Vagina (tissue), 2 donors: ENCODE results near the gene STRN. TPM values are rescaled to one million over a fixed set of nuclear protein-coding genes. Genes with fewer than 3 reads are reported as not detected.
"Not testable (repeated sequence)": the region's sequence is repeated elsewhere in the genome, so short reads cannot be mapped to it uniquely, and the experiment has no call there.

Experiments used
- DNase-seq, 2 donors: peaks; one replicate each; pipeline ENCODE4 v3.0.0-alpha.2; 2017; ENCODE audit errors: extremely low spot score in 2 of 2
- H3K27ac ChIP-seq: fragments of 200-600 bp; sonication (generic); one replicate; pipeline ENCODE4 v1.5.1; 2019
- H3K27me3 ChIP-seq: fragments of 200-600 bp; sonication (generic); one replicate; pipeline ENCODE4 v1.5.1; 2019
- H3K36me3 ChIP-seq, 2 donors: fragments of 200-600 bp; sonication (generic); one replicate each; pipeline ENCODE4 v1.5.1; 2017 to 2019
- H3K4me1 ChIP-seq: fragments of 200-600 bp; sonication (generic); one replicate; pipeline ENCODE4 v1.5.1; 2019
- H3K4me3 ChIP-seq, 2 donors: fragments of 200-600 bp; sonication (generic); 1 replicate in 1 of 2; 2 replicates in 1 of 2; pipeline ENCODE4 v1.5.1; 2016 to 2019
- H3K9me3 ChIP-seq: fragments of 200-600 bp; sonication (generic); one replicate; pipeline ENCODE4 v1.5.1; 2019
- CTCF ChIP-seq, 3 experiments: fragments of 450-650 bp in 2 of 3; fragments of 200-600 bp in 1 of 3; sonication (generic) in 1 of 3; IDR thresholded peaks; one replicate each; pipeline ENCODE4 v1.5.1; 2017 to 2019; ENCODE audit warnings: antibody characterized with exemption in 3 of 3, mild to moderate bottlenecking in 2 of 3, moderate library complexity in 2 of 3
- POLR2A ChIP-seq, 2 donors: fragments of 450-650 bp; IDR thresholded peaks; one replicate each; pipeline ENCODE4 v1.6.1; 2017; ENCODE audit warnings: antibody characterized with exemption in 2 of 2, mild to moderate bottlenecking in 2 of 2, moderate library complexity in 2 of 2
- POLR2AphosphoS5 ChIP-seq, 2 donors: sonication (generic); formaldehyde crosslinking; IDR thresholded peaks; one replicate each; pipeline ENCODE4 v1.9.0; 2017; ENCODE audit warnings: antibody characterized with exemption in 2 of 2, mild to moderate bottlenecking in 2 of 2, low read depth in 1 of 2; ENCODE audit not compliant: insufficient read depth in 1 of 2
- intact Hi-C: fragments of 100-400 bp; cut with DNase I; formaldehyde crosslinking; loops from one replicate; pipeline ENCODE4 v1.15.1; 2023
- total RNA-seq: library from RNA; depleted of rRNA; stranded (reverse); fragments of >200 nt; gene quantifications from one replicate; pipeline ENCODE4 v1.2.3, GENCODE V29; 2016

STRN gene
- total RNA-seq, 1 donor from 2014 or later = 19.4 TPM

- intact Hi-C loops = no loop called here
- no peaks in the 10 kb centered on the region for H3K4me1 ChIP-seq
- no peaks in the 10 kb centered on the region for H3K36me3 ChIP-seq
- no peak overlapping the region for H3K27ac ChIP-seq
- no peak for TF ChIP-seq POLR2A (IDR thresholded peaks at IDR 0.05)
- no peak for TF ChIP-seq CTCF (IDR thresholded peaks at IDR 0.05)
- no peak for TF ChIP-seq POLR2AphosphoS5 (IDR thresholded peaks at IDR 0.05; ENCODE audit: insufficient read depth in 1 of 2, low read depth in 1 of 2)
- no peaks in the 10 kb centered on the region for H3K9me3 ChIP-seq
- H3K27me3 ChIP-seq = no peaks in the 10 kb centered on the region
- no peak for DNase-seq
- no peak overlapping the region for H3K4me3 ChIP-seq
Measured at GRCh38 chr2:36834203-36834602, 132.1 kb downstream of the STRN start.

- H3K4me1 ChIP-seq = no peaks in the 10 kb centered on the region
- no peaks in the 10 kb centered on the region for H3K27me3 ChIP-seq
- no peaks in the 10 kb centered on the region for H3K36me3 ChIP-seq
- TF ChIP-seq POLR2AphosphoS5 (IDR thresholded peaks at IDR 0.05; ENCODE audit: insufficient read depth in 1 of 2, low read depth in 1 of 2) = no peak
- TF ChIP-seq POLR2A (IDR thresholded peaks at IDR 0.05) = no peak
- no peak for TF ChIP-seq CTCF (IDR thresholded peaks at IDR 0.05)
- no peak overlapping the region for H3K4me3 ChIP-seq
- intact Hi-C loops = no loop called here
- no peaks in the 10 kb centered on the region for H3K9me3 ChIP-seq
- no peak for DNase-seq
- no peak overlapping the region for H3K27ac ChIP-seq
Measured at GRCh38 chr2:36831185-36831584, 135.2 kb downstream of the STRN start.

GRCh38 chr2:36824683-36825082, 141.7 kb downstream of the STRN start:
- H3K27ac ChIP-seq, H3K36me3 ChIP-seq, H3K27me3 ChIP-seq, H3K9me3 ChIP-seq, H3K4me3 ChIP-seq, intact Hi-C loops, DNase-seq, H3K4me1 ChIP-seq: not testable (repeated sequence)

- intact Hi-C loops = no loop called here
- Histone ChIP-seq H3K36me3 (no peaks in the 10 kb centered on the region), H3K27me3 (no peaks in the 10 kb centered on the region), H3K4me3 (no peak overlapping the region), H3K4me1 (no peaks in the 10 kb centered on the region), H3K27ac (no peak overlapping the region), H3K9me3 (no peaks in the 10 kb centered on the region)
- no peak for DNase-seq
- no peak for TF ChIP-seq POLR2AphosphoS5 (IDR thresholded peaks at IDR 0.05; ENCODE audit: insufficient read depth in 1 of 2, low read depth in 1 of 2)
- TF ChIP-seq CTCF (IDR thresholded peaks at IDR 0.05) = no peak
- no peak for TF ChIP-seq POLR2A (IDR thresholded peaks at IDR 0.05)
Measured at GRCh38 chr2:36824273-36824672, 142.1 kb downstream of the STRN start.

GRCh38 chr2:36823862-36824261, 142.5 kb downstream of the STRN start:
- no peaks in the 10 kb centered on the region for H3K4me1 ChIP-seq
- no peak for DNase-seq
- intact Hi-C loops = no loop called here
- no peaks in the 10 kb centered on the region for H3K9me3 ChIP-seq
- H3K4me3 ChIP-seq = no peak overlapping the region
- TF ChIP-seq CTCF (IDR thresholded peaks at IDR 0.05) (no peak), POLR2AphosphoS5 (IDR thresholded peaks at IDR 0.05; ENCODE audit: insufficient read depth in 1 of 2, low read depth in 1 of 2) (no peak), POLR2A (IDR thresholded peaks at IDR 0.05) (no peak)
- H3K27ac ChIP-seq = no peak overlapping the region
- no peaks in the 10 kb centered on the region for H3K27me3 ChIP-seq
- H3K36me3 ChIP-seq = no peaks in the 10 kb centered on the region
